ENCODE results near the gene PEX5L. TPM values are rescaled to one million over a fixed set of nuclear protein-coding genes. Genes with fewer than 3 reads are reported as not detected.

Gene PEX5L
- total RNA-seq (2021) (3.2 to 4.5 TPM (median 4.0 TPM) in 3 replicates), Bru-seq, nascent RNA (percentile 57 among the genes with signal in this experiment)
- long read RNA-seq, experiment 1, full-length matches to known transcripts, result 3 of 13 reads
- long read RNA-seq, experiment 1, partial matches to known transcripts, result 2 of 13 reads
- long read RNA-seq, experiment 1, other reads (novel, unspliced or antisense), result 8 of 13 reads
- long read RNA-seq, experiment 2, partial matches to known transcripts, result 0 of 4 reads
- long read RNA-seq, experiment 2, other reads (novel, unspliced or antisense), result 4 of 4 reads
- long read RNA-seq, experiment 3, partial matches to known transcripts, result 0 of 1 reads
- long read RNA-seq, experiment 3, other reads (novel, unspliced or antisense), result 1 of 1 reads

DNA sequence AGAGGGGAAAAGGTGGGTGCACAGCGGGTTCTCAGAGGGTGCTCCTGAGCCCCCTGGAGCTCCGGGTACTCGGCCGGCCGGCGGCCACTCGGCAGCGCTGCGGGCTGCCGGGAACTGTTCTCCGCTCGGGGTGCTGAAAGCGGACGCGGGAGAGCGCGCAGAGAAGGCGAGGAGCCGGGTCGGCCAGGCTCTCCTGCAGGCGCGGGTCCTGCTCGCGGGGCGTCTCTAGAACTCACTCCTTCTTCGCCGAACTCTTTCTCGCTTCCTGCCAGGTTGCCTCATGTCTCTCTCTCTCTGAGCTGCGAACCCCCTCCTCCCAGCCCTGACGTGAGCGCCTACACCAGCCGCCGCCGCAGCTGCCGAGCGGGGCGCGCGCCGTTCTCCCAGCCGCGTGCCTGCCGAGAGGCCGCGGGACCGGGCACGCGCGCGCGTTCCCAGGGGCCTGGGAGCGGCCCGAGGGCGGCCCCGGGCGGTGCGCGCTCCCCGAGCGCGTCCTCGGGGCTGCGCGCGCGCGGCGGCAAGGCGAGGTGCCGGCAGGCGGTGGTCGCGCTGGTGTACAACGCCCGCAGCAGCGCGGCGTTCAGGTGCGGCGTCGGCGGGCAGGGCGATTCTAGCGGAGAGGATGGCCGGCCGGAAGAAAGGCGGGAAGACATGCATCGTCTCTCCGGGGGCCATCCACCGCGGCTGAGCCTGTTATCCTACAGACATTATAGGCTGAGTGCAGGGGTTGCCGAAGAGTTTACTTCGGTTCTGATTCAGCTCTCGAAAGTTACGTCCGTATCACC lies at the start of gene PEX5L:
TSS of gene PEX5L (minus strand) at position 267 of the 785 bp plus-strand sequence. CDS start 338 bp downstream, outside the sequence.
- DNase-seq (ENCODE audit: low spot score) (peak; percentile 85), ATAC-seq (peak; percentile 84)
- POLR2A ChIA-PET, result interaction anchor here (0.6 to 1.6 kb wide), 3 partner anchors 34 to 565 kb away, joined by 3 read pairs; partner anchors contain the start of gene TTC14
- CTCF ChIA-PET, result interaction anchor here (0.8 to 1.6 kb wide), 2 partner anchors 108 to 387 kb away, joined by 3 to 5 read pairs; no protein-coding TSS in a partner anchor
- peaks cover 13% of the 10 kb centered on the region for H3K27me3 Mint-ChIP-seq (ENCODE audit: low read depth)
- H3K4me1 Mint-ChIP-seq, result peaks cover 54% of the 10 kb centered on the region
- peak within 1 kb of the TSS; percentile 97 for H3K27ac Mint-ChIP-seq
- H3K4me3 Mint-ChIP-seq, result peak within 1 kb of the TSS; percentile 97
- H3K9me3 Mint-ChIP-seq, result no peaks in the 10 kb centered on the region
- no peaks in the 10 kb centered on the region for H3K36me3 Mint-ChIP-seq
- TF ChIP-seq, protein P1, sequence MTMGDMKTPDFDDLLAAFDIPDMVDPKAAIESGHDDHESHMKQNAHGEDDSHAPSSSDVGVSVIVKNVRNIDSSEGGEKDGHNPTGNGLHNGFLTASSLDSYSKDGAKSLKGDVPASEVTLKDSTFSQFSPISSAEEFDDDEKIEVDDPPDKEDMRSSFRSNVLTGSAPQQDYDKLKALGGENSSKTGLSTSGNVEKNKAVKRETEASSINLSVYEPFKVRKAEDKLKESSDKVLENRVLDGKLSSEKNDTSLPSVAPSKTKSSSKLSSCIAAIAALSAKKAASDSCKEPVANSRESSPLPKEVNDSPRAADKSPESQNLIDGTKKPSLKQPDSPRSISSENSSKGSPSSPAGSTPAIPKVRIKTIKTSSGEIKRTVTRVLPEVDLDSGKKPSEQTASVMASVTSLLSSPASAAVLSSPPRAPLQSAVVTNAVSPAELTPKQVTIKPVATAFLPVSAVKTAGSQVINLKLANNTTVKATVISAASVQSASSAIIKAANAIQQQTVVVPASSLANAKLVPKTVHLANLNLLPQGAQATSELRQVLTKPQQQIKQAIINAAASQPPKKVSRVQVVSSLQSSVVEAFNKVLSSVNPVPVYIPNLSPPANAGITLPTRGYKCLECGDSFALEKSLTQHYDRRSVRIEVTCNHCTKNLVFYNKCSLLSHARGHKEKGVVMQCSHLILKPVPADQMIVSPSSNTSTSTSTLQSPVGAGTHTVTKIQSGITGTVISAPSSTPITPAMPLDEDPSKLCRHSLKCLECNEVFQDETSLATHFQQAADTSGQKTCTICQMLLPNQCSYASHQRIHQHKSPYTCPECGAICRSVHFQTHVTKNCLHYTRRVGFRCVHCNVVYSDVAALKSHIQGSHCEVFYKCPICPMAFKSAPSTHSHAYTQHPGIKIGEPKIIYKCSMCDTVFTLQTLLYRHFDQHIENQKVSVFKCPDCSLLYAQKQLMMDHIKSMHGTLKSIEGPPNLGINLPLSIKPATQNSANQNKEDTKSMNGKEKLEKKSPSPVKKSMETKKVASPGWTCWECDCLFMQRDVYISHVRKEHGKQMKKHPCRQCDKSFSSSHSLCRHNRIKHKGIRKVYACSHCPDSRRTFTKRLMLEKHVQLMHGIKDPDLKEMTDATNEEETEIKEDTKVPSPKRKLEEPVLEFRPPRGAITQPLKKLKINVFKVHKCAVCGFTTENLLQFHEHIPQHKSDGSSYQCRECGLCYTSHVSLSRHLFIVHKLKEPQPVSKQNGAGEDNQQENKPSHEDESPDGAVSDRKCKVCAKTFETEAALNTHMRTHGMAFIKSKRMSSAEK (CRISPR knock-in tag; IDR thresholded peaks at IDR 0.05; ENCODE audit: borderline replicate concordance), result no peak
- TF ChIP-seq EMX1 (CRISPR knock-in tag; IDR thresholded peaks at IDR 0.05) (peak; percentile 74; the same call in 1 of the 2 replicates), CTCF (IDR thresholded peaks at IDR 0.05) (no peak), CREB1 (CRISPR knock-in tag; IDR thresholded peaks at IDR 0.05) (no peak), MYBL2 (CRISPR knock-in tag; IDR thresholded peaks at IDR 0.05) (no peak; the same call in 1 of the 2 replicates), ELF4 (CRISPR knock-in tag; IDR thresholded peaks at IDR 0.05; ENCODE audit: low read depth) (0 out of 2 replicates have a peak, but pooled peaks have one; percentile 21), HMGA2 (CRISPR knock-in tag; IDR thresholded peaks at IDR 0.05) (no peak), ERG (CRISPR knock-in tag; IDR thresholded peaks at IDR 0.05) (peak; percentile 68; the same call in 1 of the 2 replicates), SP1 (CRISPR knock-in tag; conservative IDR thresholded peaks at IDR 0.05) (no peak), ZBTB43 (CRISPR knock-in tag; IDR thresholded peaks at IDR 0.05) (0 out of 2 replicates have a peak, but pooled peaks have one; percentile 55), ZNF219 (CRISPR knock-in tag; IDR thresholded peaks at IDR 0.05; ENCODE audit: borderline replicate concordance) (peak; percentile 75; the same call in 1 of the 2 replicates), ZNF138 (CRISPR knock-in tag; conservative IDR thresholded peaks at IDR 0.05) (no peak), IRF1 (CRISPR knock-in tag; IDR thresholded peaks at IDR 0.05) (no peak; the same call in 1 of the 2 replicates)
- TF ChIP-seq, protein P2, sequence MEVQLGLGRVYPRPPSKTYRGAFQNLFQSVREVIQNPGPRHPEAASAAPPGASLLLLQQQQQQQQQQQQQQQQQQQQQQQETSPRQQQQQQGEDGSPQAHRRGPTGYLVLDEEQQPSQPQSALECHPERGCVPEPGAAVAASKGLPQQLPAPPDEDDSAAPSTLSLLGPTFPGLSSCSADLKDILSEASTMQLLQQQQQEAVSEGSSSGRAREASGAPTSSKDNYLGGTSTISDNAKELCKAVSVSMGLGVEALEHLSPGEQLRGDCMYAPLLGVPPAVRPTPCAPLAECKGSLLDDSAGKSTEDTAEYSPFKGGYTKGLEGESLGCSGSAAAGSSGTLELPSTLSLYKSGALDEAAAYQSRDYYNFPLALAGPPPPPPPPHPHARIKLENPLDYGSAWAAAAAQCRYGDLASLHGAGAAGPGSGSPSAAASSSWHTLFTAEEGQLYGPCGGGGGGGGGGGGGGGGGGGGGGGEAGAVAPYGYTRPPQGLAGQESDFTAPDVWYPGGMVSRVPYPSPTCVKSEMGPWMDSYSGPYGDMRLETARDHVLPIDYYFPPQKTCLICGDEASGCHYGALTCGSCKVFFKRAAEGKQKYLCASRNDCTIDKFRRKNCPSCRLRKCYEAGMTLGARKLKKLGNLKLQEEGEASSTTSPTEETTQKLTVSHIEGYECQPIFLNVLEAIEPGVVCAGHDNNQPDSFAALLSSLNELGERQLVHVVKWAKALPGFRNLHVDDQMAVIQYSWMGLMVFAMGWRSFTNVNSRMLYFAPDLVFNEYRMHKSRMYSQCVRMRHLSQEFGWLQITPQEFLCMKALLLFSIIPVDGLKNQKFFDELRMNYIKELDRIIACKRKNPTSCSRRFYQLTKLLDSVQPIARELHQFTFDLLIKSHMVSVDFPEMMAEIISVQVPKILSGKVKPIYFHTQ (CRISPR knock-in tag; IDR thresholded peaks at IDR 0.05), result no peak
- TF ChIP-seq, protein P3, sequence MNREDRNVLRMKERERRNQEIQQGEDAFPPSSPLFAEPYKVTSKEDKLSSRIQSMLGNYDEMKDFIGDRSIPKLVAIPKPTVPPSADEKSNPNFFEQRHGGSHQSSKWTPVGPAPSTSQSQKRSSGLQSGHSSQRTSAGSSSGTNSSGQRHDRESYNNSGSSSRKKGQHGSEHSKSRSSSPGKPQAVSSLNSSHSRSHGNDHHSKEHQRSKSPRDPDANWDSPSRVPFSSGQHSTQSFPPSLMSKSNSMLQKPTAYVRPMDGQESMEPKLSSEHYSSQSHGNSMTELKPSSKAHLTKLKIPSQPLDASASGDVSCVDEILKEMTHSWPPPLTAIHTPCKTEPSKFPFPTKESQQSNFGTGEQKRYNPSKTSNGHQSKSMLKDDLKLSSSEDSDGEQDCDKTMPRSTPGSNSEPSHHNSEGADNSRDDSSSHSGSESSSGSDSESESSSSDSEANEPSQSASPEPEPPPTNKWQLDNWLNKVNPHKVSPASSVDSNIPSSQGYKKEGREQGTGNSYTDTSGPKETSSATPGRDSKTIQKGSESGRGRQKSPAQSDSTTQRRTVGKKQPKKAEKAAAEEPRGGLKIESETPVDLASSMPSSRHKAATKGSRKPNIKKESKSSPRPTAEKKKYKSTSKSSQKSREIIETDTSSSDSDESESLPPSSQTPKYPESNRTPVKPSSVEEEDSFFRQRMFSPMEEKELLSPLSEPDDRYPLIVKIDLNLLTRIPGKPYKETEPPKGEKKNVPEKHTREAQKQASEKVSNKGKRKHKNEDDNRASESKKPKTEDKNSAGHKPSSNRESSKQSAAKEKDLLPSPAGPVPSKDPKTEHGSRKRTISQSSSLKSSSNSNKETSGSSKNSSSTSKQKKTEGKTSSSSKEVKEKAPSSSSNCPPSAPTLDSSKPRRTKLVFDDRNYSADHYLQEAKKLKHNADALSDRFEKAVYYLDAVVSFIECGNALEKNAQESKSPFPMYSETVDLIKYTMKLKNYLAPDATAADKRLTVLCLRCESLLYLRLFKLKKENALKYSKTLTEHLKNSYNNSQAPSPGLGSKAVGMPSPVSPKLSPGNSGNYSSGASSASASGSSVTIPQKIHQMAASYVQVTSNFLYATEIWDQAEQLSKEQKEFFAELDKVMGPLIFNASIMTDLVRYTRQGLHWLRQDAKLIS (CRISPR knock-in tag; IDR thresholded peaks at IDR 0.05; ENCODE audit: borderline replicate concordance), result no peak
- TF ChIP-seq, protein P4, sequence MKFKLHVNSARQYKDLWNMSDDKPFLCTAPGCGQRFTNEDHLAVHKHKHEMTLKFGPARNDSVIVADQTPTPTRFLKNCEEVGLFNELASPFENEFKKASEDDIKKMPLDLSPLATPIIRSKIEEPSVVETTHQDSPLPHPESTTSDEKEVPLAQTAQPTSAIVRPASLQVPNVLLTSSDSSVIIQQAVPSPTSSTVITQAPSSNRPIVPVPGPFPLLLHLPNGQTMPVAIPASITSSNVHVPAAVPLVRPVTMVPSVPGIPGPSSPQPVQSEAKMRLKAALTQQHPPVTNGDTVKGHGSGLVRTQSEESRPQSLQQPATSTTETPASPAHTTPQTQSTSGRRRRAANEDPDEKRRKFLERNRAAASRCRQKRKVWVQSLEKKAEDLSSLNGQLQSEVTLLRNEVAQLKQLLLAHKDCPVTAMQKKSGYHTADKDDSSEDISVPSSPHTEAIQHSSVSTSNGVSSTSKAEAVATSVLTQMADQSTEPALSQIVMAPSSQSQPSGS (CRISPR knock-in tag; IDR thresholded peaks at IDR 0.05; ENCODE audit: borderline replicate concordance, low read depth), result no peak

Measured in WTC11 (cell line).